ENCODE data around the gene IFNG. TPM values are rescaled to one million over a fixed set of nuclear protein-coding genes. Genes with fewer than 3 reads are reported as not detected.

Gene IFNG
- total RNA-seq, 1 donor from 2014 or later = not detected

- no peak for DNase-seq (ENCODE audit: extremely low spot score, unreplicated experiment)
- Mint-ChIP-seq H3K27me3 (no peaks in the 10 kb centered on the region), H3K4me1 (ENCODE audit: unreplicated experiment) (no peaks in the 10 kb centered on the region), H3K27ac (no peak overlapping the region), H3K4me3 (no peak overlapping the region), H3K36me3 (no peaks in the 10 kb centered on the region), H3K9me3 (no peaks in the 10 kb centered on the region)
- no peak for TF ChIP-seq CTCF (conservative IDR thresholded peaks at IDR 0.05)
Measured at GRCh38 chr12:68109001-68109400, 50.5 kb downstream of the IFNG start.

- Mint-ChIP-seq H3K4me1 (ENCODE audit: unreplicated experiment) (peaks cover 3% of the 10 kb centered on the region), H3K9me3 (no peaks in the 10 kb centered on the region), H3K36me3 (no peaks in the 10 kb centered on the region), H3K4me3 (no peak overlapping the region), H3K27ac (no peak overlapping the region), H3K27me3 (no peaks in the 10 kb centered on the region)
- TF ChIP-seq CTCF (conservative IDR thresholded peaks at IDR 0.05) = no peak
- DNase-seq (ENCODE audit: extremely low spot score, unreplicated experiment) = no peak
Measured at GRCh38 chr12:68106660-68107059, 52.9 kb downstream of the IFNG start.

- Mint-ChIP-seq H3K36me3 (no peaks in the 10 kb centered on the region), H3K4me1 (ENCODE audit: unreplicated experiment) (peaks cover 8% of the 10 kb centered on the region), H3K4me3 (no peak overlapping the region), H3K27me3 (no peaks in the 10 kb centered on the region), H3K9me3 (no peaks in the 10 kb centered on the region), H3K27ac (no peak overlapping the region)
- DNase-seq (ENCODE audit: extremely low spot score, unreplicated experiment) = no peak
- no peak for TF ChIP-seq CTCF (conservative IDR thresholded peaks at IDR 0.05)
Measured at GRCh38 chr12:68106160-68106559, 53.4 kb downstream of the IFNG start.

Other genes with a start within 250 kb of the IFNG start
- not detected in 2 replicates for gene IFNG-AS1, start 170.3 kb downstream of the IFNG start, total RNA-seq (ENCODE audit: low replicate concordance)
- gene IL26, start 66.1 kb upstream of the IFNG start, total RNA-seq (ENCODE audit: low replicate concordance) = not detected in 2 replicates
- gene IL22, start 93.9 kb upstream of the IFNG start, total RNA-seq (ENCODE audit: low replicate concordance) = not detected in 2 replicates
- 12.9 and 24.0 TPM in 2 replicates for gene MDM1, start 172.6 kb upstream of the IFNG start, total RNA-seq (ENCODE audit: low replicate concordance)